HG03097 (cell line): Measurements from ENCODE around the gene MTHFD1L.

Source experiments
- ATAC-seq: cut with Tn5 transposase; IDR thresholded peaks from one replicate; pipeline ENCODE4 v1.9.1; 2021; ENCODE audit not compliant: unreplicated experiment, low FRiP score

Gene MTHFD1L

GRCh38 chr6:150930841-150931240 is 65.3 kb downstream of the MTHFD1L start:
- no peak for ATAC-seq

GRCh38 chr6:150931405-150931804 is 65.9 kb downstream of the MTHFD1L start:
- no peak for ATAC-seq

- no peak for ATAC-seq
These were observed 67.5 kb downstream of the MTHFD1L start for GRCh38 chr6:150932996-150933395.

- no peak for ATAC-seq
These were observed 68.9 kb downstream of the MTHFD1L start for GRCh38 chr6:150934380-150934779.

GRCh38 chr6:150936021-150936555 is 70.6 kb downstream of the MTHFD1L start:
- ATAC-seq = no peak

- no peak for ATAC-seq
These were observed 71.8 kb downstream of the MTHFD1L start for GRCh38 chr6:150937132-150937906.

GRCh38 chr6:150939399-150939798 is 73.9 kb downstream of the MTHFD1L start:
- ATAC-seq = no peak

- no peak for ATAC-seq
These were observed 75.4 kb downstream of the MTHFD1L start for GRCh38 chr6:150940941-150941340.

GRCh38 chr6:150949526-150949925 is 84.0 kb downstream of the MTHFD1L start:
- no peak for ATAC-seq

GRCh38 chr6:150953851-150954250 is 88.3 kb downstream of the MTHFD1L start:
- no peak for ATAC-seq

- ATAC-seq = no peak
These were observed 93.7 kb downstream of the MTHFD1L start for GRCh38 chr6:150959166-150959565.

- no peak for ATAC-seq
These were observed 96.9 kb downstream of the MTHFD1L start for GRCh38 chr6:150962436-150962835.

- no peak for ATAC-seq
These were observed 99.3 kb downstream of the MTHFD1L start for GRCh38 chr6:150964765-150965164.

- ATAC-seq = no peak
These were observed 101.3 kb downstream of the MTHFD1L start for GRCh38 chr6:150966786-150967185.

- ATAC-seq = no peak
These were observed 101.9 kb downstream of the MTHFD1L start for GRCh38 chr6:150967381-150967780.

GRCh38 chr6:150967910-150968309 is 102.4 kb downstream of the MTHFD1L start:
- no peak for ATAC-seq

- no peak for ATAC-seq
These were observed 104.4 kb downstream of the MTHFD1L start for GRCh38 chr6:150969901-150970300.

GRCh38 chr6:150971219-150971618 is 105.7 kb downstream of the MTHFD1L start:
- ATAC-seq = no peak

GRCh38 chr6:150975136-150975535 is 109.6 kb downstream of the MTHFD1L start:
- ATAC-seq = no peak

- no peak for ATAC-seq
These were observed 111.8 kb downstream of the MTHFD1L start for GRCh38 chr6:150977281-150977680.

- no peak for ATAC-seq
These were observed 113.1 kb downstream of the MTHFD1L start for GRCh38 chr6:150978624-150979023.

GRCh38 chr6:150979826-150980350 is 114.4 kb downstream of the MTHFD1L start:
- no peak for ATAC-seq
